CD4-positive, alpha-beta T cell treated with Interleukin-6 at 100 ng/mL for 8 hours (primary cell): ENCODE measurements around the gene PYHIN1.
"Not testable (repeated sequence)": the region's sequence is repeated elsewhere in the genome, so short reads cannot be mapped to it uniquely, and the experiment has no call there.

ENCODE experiments used
- DNase-seq: peaks from one replicate; pipeline ENCODE4 v3.0.0-alpha.2; 2020; ENCODE audit warnings: mixed read lengths, low spot score

The PYHIN1 gene

DNA sequence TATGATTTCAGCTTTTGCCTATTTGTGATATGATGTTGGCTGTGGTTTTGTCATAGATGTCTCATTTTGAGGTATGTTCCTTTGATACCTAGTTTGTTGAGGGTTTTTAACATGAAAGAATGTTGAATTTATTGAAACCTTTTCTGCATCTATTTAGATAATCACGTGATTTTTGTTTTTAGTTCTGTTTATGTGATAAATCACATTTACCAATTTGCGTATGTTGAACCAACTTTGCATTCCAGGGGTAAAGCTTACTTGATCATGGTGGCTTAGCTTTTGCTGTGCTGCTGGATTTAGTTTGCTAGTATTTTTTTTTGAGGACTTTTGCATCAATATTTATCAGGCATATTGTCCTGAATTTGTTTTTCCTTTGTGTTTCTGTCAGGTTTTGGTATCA is 51.9 kb downstream of the PYHIN1 start:
- no peak for DNase-seq

DNA sequence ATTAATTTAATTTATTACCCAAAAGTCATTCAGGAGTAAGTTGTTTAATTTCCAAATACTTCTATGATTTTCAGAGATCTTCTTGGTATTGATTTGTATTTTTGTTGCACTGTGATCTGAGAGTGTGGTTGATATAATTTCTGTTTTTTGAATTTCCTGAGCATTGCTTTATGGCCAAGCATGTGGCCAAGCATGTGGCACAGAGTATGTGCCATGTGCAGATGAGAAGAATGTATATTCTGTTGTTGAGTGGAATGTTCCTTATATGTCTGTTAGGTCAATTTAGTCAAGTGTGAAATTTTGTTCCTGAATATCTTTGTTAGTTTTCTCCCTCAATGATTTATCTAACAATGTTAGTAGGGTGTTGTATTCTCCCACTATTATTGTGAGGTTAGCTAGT is 53.0 kb downstream of the PYHIN1 start:
- DNase-seq = no peak

DNA sequence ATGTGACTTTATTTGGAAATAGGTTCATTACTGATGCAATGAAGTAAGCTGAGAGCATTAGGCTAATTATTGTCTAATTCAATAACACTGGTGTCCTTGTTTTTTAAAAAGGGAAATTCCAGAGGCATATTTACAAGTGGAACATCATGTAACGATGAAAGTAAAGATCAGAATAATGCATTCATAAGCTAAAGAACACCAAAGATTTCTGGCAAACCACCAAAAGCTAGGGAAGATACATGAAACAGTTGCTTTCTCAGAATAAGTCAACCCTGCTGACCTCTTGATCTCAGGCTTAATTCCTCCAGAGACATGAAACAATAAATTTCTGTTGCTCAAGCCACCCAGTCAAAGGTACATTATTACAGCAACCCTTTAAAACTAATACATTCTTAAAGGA is 58.1 kb downstream of the PYHIN1 start:
- no peak for DNase-seq

DNA sequence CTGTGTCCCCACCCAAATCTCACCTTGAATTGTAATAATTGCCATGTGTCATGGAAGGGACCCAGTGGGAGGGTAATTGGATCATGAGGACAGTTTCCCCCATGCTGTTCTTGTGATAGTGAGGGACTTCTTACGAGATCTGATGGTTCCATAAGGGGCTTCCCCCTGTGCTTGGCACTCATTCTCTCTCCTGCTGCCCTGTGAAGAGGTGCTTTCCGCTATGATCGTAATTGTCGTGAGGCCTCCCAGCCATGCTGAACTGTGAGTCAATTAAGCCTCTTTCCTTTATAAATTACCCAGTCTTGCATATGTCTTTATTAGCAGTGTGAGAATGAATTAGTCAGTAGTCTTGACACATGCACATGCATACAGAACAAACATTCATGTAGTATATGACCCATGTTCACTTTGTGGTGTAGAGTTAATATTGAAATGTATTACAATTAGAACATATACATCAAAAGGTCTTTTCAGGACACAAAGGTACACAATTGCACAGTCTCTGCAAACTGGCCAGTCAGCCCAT is 61.5 kb downstream of the PYHIN1 start:
- no peak for DNase-seq

DNA sequence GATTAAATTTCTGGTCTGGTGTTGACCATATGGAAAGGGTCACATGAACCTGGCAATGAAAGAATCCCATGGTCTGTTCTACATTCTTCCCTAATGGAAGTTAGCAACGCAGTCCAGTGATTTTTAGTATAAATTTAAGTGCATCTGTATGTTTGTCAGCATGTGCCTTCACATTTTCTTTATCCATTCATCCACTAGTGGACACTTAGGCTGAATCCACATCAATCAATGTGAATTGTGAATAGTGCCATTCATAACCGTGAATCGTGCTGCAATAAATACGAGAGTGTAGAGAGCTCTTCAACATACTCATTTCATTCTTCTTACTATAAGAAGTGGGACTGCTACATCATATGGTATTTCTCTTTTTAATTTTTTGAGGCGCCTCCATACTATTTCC is 65.6 kb downstream of the PYHIN1 start:
- DNase-seq = no peak

DNA sequence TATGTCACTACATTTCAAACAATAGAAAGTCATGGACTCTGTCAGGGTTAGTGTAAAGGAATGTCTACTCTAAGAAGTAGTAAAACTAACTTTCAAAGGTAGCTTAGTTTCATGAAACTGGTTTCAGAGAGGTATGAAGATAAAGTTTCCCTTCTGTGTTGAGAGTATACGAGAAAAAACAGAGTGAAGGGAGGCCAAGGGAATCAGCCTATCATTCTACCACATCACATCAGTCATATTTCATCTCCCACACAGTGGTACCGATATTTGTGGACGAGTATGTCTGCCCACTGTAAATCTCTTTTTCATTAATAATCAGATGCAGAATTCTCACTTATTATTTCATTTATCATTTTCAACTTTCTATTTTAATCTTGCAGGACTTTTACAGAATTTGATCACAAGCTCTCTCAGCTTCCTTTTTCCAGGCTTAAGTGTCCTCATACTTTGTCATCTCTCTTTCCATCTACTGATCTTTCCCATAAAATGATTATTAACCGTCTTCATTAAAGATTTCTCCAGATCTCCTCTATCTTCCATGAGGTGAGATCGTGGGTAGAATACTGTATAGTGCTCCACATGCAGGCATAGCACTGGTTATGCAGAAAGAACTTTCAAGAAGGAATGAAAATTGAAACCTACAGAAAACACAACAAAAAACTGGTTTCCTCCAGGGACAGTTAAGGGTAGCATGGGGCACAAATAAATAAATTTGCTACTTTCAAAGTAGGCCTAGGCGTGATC is 66.9 kb downstream of the PYHIN1 start:
- no peak for DNase-seq

DNA sequence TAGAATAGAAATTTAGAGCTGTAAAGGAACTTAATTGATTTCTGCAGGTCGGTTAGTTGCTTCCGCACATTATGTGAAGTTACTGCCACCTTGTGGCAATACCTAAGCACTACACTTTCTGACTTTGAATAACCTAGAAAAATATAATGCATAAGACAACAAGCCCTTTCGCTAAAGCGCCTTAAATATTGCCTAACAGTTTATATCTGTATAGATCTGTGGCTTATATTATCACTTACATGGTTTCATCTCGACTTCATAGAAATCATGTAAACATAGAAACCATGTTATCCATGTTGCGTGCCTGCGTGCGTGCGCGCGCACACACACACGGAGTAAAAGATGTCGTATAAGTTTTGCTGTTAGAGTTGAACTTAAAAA is 67.4 kb downstream of the PYHIN1 start:
- DNase-seq = peak; percentile 68

DNA sequence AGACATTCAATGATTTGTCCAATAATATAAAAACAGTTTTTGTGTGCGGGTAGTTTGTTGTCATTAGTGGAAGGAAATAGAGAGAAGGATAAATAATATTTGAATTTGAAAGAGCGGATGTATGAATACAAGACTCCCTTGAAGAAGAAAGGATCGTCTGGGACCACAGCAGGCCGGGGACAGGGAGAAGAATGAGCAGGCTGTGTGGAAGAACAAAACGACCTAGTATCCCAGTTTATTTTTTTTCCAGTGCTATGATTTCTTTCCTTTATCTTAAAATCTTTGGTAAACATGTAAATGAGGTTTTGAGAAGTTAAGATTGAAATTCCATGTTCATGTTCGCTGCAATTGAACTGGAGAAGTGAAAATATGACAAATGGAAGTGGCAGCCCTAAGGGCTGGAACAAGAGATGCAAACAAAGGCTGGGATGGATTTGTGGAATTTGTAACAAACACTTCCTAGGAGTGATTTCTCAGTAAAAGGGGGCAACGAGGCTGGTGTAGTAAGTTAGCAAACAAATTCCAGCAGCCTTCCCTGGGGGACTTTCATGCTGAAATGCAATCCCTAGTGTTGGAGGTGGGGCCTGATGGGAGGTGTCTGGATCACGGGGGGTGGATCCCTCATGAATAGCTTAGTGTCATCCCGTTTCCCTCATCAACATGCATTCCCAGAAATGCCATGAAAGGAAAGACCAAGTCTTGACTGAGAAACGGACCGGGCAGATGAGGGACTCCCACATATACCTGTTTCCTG is 68.1 kb downstream of the PYHIN1 start:
- DNase-seq = no peak

DNA sequence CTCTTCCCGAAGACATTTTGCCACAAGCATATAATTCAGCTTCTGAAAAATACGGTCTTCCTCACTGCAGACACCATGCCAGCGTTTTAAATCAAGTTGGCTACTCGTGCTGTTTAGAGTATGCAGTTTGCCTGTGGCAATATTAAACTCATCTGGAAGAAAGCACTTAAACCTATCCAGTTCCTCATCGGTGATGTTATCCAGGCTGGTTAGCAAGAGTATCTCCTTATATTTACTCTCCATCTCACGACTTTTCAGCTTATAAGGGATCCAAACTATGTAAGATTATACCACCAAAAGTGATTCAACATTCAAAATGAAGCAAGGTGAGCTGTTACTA is 68.7 kb downstream of the PYHIN1 start:
- DNase-seq = no peak

DNA sequence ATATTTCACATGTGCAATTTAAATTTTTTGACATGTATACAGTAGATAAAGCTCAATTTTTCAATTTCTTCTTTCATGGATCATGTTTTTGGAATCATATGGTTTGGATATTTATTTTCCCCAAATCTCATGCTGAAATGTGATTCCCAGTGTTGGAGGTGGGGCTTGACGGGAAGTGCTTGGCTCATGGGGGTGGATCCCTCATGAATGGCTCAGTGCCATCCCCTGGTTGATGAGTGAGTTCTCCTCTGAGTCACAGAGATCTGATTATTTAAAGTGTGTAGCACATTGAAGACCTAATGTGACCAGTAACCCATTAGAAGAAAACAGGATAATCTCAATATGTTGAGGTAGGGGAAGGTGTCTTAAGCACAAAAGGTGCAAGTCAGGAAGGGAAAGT is 69.3 kb downstream of the PYHIN1 start:
- DNase-seq = no peak

DNA sequence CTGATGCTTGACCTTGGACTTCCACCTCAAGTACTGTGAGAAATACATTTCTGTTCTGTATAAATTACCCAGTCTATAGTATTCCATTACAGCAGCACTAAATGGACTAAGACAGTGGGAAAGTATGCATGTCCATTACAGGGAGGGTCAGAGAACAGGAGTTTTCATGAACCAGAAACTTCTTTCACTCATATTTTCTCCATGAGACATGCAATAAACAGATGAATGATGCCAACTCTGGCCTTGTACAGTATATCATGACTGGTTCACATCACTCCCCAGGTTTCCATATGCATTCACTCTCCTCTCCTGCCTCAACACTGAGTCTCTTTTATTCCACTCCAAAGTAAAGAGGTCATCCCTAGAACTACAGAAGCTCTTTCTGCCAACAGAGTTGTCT is 73.8 kb downstream of the PYHIN1 start:
- no peak for DNase-seq

DNA sequence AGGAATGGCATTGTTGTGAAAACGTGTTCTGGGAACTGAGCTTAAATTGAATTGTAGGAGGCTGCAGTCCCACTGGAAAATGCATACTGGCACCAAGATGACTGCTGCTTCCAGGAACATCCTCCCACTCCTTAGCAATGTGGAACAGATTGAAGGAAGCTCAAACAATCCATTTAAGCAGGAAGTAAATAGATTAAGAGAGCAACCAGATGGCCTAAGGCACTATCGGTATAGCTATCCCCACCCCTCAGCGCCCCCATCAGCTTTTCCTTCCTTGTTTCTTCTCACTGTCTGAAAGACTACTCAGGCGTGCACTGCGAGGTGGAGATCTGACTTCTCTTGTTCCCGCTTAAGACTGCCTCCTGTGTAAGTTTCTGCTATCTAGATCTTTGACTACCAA is 74.3 kb downstream of the PYHIN1 start:
- DNase-seq = no peak

DNA sequence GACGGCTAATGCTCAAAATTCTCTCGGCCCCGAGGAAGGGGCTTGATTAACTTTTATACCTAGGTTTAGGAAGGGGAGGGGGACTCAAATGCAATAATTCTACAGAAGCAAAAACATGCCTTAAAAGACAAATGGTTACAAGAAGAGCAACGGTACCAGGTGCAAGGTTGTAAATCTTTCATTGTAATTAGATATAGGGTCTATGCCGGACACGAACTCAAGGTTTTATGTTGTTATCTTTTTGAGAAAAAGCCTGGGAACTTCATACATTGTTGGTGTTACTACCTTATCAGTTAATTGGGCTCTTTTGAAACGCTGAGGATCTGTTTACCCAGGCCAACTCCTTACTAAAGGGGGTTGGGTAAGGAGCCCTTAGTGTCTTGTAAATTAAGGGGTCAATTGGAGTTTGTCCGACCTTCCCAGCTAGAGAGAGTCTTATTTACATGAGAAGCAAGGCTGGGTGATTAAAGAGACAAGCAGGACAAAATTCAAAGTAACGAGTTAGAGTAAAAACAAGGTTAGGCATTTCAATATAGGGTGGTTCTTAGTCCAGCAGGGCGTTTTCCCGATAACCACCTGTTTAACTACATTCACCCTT is 75.0 kb downstream of the PYHIN1 start:
- not testable (repeated sequence) for DNase-seq

DNA sequence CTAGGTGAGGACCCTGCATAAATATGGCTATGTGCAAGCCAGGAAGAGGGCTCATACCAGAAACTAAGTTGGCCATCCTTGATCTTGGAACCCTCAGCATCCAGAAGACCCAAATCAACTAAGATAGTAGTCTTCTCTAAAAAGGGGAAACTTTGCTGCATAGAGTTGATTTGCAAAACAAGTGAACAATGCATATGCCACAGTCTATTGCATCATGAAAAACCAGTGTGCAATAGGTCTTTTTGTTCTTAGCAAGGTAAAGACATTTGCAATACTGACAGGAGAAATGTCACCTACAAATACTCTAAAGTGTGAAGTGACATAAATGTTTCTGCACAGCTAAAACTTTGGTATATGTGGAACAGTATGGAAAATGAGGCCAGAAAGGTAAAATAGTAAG is 76.4 kb downstream of the PYHIN1 start:
- no peak for DNase-seq

DNA sequence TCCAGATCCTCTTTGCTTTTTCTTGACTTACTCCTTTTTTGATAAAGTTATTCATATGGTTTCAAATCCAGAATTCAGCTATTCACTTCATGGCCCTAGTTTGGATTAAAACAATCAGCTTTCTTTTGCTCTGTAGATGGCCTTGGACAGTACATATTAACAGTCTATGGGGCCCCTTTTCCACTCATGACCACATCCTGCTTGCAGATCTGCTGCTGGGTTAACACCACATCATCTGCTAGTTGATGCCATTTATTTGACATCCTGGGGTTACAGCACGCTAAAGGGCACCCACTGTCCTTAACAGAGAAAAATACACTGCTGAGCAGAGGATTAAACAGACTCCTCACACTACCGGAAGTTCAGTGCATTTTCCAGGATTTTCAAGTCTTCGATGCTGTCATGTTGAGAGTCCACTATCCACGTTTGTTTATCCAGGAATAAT is 77.4 kb downstream of the PYHIN1 start:
- DNase-seq = peak; percentile 80

DNA sequence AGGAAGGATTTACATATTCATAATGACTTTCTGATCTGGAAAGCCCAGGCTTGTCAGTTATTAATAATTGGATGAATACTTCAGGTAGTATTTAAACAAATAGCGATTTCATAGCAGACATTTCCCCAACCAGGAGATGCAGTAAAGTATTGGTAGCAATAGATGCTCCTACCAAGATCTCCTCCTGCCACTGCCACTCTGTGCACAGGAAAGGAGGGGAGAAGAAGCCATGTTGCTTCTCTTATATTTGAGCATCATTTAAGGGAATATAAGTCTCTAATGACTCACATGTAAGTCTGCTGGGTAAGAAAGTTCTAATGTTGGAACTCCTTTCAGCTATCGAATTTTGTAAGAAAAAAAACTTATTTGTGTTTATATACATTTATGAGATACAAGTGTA is 77.9 kb downstream of the PYHIN1 start:
- DNase-seq = no peak

DNA sequence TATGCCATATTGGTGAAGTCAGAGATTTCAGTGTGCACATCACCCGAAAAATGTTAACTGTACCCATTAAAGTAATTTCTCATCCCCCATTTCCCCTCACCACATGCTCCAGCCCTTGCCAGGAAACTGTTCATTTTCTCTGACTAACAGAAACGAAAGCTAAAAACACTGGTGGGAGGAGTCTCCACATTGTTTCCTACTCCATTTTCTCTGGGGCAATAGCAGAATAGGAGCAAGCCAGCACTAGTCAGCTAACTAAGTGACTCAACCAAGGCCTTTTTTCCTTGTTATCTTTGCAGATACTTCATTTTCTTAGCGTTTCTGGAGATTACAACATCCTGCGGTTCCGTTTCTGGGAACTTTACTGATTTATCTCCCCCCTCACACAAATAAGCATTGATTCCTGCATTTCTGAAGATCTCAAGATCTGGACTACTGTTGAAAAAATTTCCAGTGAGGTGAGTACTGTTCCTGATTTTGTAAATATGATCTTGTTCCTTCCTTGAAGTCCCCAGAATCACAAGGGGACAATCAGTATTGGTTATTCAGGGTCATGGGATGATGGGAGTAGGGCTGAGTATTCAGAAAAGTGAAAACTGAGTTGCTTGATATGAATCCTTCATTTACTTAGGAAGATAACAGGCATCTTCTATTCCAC is 78.5 kb downstream of the PYHIN1 start, which contains the start of gene IFI16:
Gene IFI16, plus strand, starts transcription at position 204 of the 658 bp plus-strand sequence. CDS start 4,774 bp downstream, outside the sequence.
- DNase-seq = peak; percentile 84

DNA sequence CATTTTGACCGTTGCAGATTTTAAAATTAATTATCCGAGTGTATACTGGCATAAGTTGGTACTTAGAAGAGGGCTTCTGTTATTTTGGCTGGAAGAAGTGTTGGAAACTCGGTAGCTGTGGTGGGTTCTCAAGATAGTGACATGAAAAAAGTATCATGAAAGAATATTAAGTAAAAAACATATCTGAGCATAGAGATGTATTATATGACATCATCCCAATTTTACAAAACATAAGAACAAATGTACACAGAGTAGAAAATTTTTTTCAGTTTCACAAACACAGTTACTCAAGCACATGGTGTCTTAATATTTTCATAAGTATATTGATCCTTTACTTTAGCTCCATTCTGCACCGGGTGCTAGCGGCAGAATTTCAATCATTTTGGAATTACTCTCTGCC is 79.0 kb downstream of the PYHIN1 start:
- DNase-seq = no peak

DNA sequence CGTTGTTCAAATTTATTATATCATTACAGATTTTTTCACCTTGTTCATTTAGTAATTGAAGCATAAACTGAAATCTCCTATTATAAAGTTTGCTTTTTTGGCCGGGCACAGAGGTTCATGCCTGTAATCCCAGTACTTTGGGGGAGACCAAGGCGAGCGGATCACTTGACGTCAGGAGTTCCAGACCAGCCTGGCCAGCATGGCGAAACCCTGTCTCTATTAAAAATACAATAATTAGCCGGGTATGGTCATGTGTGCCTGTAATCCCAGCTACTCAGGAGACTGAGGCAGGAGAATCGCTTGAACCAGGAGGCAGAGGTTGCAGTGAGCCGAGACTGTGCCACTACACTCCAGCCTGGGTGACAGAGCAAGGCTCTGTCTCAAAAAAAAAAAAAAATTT is 79.6 kb downstream of the PYHIN1 start:
- not testable (repeated sequence) for DNase-seq

DNA sequence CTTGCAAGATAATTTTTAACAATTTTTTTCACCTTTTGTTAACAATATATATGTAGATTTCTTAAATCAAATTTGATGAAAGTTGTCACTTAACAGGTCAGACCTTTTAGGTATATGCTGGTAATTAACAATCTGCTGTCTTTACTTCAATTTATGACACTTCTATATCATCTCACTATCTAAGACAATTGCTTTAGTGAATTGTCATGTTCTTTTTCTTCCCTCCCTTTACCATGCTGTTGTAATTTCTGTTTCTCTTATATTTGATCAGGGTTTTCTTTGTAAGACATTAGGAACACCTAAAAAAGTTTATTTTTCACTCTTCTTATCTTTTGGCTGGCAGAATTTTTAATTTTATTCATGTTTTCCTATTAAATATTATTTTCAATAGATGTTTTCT is 80.4 kb downstream of the PYHIN1 start:
- no peak for DNase-seq

DNA sequence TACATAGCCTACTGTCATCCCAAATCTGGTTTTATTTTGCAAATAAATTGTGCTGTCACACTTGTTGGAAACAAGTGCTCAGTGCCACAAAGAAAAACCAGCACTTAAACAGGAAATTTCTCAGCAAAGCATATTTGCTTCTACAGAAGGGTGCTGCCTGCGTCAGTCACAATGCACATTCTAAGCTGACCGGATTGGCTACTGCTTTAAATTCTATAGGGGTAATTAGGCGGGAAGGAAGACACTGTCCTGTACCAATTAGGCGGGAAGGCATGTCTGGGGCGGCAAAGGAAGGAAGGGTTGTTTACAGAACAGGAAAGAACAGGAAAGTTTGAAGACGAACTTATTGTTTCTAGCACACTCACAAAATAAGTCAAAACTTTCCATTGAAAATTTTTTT is 81.1 kb downstream of the PYHIN1 start:
- peak; percentile 62 for DNase-seq

DNA sequence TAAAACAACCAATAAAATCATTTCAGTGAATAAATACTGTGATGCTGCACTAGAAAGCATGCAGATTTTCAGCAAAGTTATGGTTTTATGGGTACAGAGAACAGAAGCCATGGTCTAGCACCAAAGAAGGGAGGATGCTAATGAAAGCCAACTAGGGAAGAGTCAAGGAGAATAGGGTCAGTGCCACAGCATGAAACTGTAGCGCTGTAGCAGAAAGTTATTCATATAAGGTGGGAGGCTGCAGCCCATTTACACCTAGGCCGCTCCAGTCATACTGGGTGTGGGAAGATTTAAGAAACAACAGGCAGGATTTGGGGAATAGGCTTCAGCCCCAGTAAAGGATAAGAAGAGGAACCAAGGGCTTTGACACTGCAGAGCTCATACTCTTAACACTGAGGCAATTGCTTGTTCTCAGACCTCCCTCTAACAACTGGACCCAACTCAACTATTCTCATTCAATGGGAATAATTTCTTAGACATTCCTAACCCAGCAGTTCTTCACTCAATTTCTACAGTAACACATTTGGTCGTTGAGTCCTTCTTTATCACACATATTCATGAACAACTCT is 82.7 kb downstream of the PYHIN1 start:
- no peak for DNase-seq
